ENCODE data around the gene DPP6.
A peak's percentile ranks its signal among the peaks of the same experiment; 100 is the strongest.
"Not testable (repeated sequence)": the region's sequence is repeated elsewhere in the genome, so short reads cannot be mapped to it uniquely, and the experiment has no call there.

DPP6 gene

GRCh38 chr7:154651501-154651900, 599.3 kb downstream of the DPP6 start:
- DNase-seq = no peak

GRCh38 chr7:154652564-154652963, 600.4 kb downstream of the DPP6 start:
- no peak for DNase-seq

- DNase-seq = no peak
Observed at GRCh38 chr7:154653281-154653680, 601.1 kb downstream of the DPP6 start.

GRCh38 chr7:154656618-154657017, 604.4 kb downstream of the DPP6 start:
- DNase-seq = peak in 1 of 56 donors; percentile 37

- no peak for DNase-seq
Observed at GRCh38 chr7:154666768-154667167, 614.6 kb downstream of the DPP6 start.

- peak in 9 of 56 donors; percentile 6 to 51 (median 30) for DNase-seq
Observed at GRCh38 chr7:154672659-154673415, 620.6 kb downstream of the DPP6 start.

- no peak for DNase-seq
Observed at GRCh38 chr7:154674191-154674590, 622.0 kb downstream of the DPP6 start.

- DNase-seq = no peak
Observed at GRCh38 chr7:154675560-154675959, 623.4 kb downstream of the DPP6 start.

GRCh38 chr7:154676033-154676421, 623.8 kb downstream of the DPP6 start:
- DNase-seq = not testable (repeated sequence)

GRCh38 chr7:154676422-154677073, 624.4 kb downstream of the DPP6 start:
- no peak for DNase-seq

GRCh38 chr7:154677454-154677853, 625.3 kb downstream of the DPP6 start:
- peak in 16 of 56 donors; percentile 7 to 60 (median 24) for DNase-seq

GRCh38 chr7:154678001-154678550, 625.9 kb downstream of the DPP6 start:
- DNase-seq = not testable (repeated sequence)

GRCh38 chr7:154679379-154680053, 627.3 kb downstream of the DPP6 start:
- no peak for DNase-seq

- no peak for DNase-seq
Observed at GRCh38 chr7:154680894-154681659, 628.9 kb downstream of the DPP6 start.

- no peak for DNase-seq
Observed at GRCh38 chr7:154682003-154682402, 629.8 kb downstream of the DPP6 start.

- DNase-seq = no peak
Observed at GRCh38 chr7:154684666-154685563, 632.7 kb downstream of the DPP6 start.

GRCh38 chr7:154685564-154685901, 633.3 kb downstream of the DPP6 start:
- no peak for DNase-seq

GRCh38 chr7:154686305-154686704, 634.1 kb downstream of the DPP6 start:
- DNase-seq = no peak

- DNase-seq = peak in 2 of 56 donors; percentile 8 to 15
Observed at GRCh38 chr7:154688952-154689351, 636.8 kb downstream of the DPP6 start.

- DNase-seq = no peak
Observed at GRCh38 chr7:154690411-154690810, 638.2 kb downstream of the DPP6 start.
